Activated naive CD4-positive, alpha-beta T cell treated with anti-CD3 and anti-CD28 coated beads, Interleukin-2, amount 10 ng/mL, durations not matched to agents 7 days and 5 days (primary cell): ENCODE data around the gene SNRK.

Source experiments
- CTCF ChIA-PET: fragments of 350-600 bp; sonication (Branson Sonifier 250); formaldehyde crosslinking; loops from one replicate; lab custom pipeline; 2021; ENCODE audit warnings: antibody characterized with exemption; lab: Charles Lee
- DNase-seq: peaks from one replicate; pipeline ENCODE4 v3.0.0-alpha.2; 2020
- H3K27ac Mint-ChIP-seq: one replicate; pipeline ENCODE4 v1.8.0; 2021; ENCODE audit warnings: mild to moderate bottlenecking, moderate library complexity, mixed read lengths
- H3K27me3 Mint-ChIP-seq: one replicate; pipeline ENCODE4 v1.8.0; 2021; ENCODE audit warnings: mild to moderate bottlenecking, mixed read lengths
- H3K36me3 Mint-ChIP-seq: one replicate; pipeline ENCODE4 v1.8.0; 2021; ENCODE audit warnings: mixed read lengths
- H3K4me1 Mint-ChIP-seq: one replicate; pipeline ENCODE4 v1.8.0; 2021; ENCODE audit warnings: mixed read lengths
- H3K4me3 Mint-ChIP-seq: one replicate; pipeline ENCODE4 v1.8.0; 2021; ENCODE audit warnings: mild to moderate bottlenecking, moderate library complexity, mixed read lengths
- H3K9me3 Mint-ChIP-seq: one replicate; pipeline ENCODE4 v1.8.0; 2021; ENCODE audit warnings: mixed read lengths

The SNRK gene

GRCh38 chr3:43286115-43286840 is at the start of gene SNRK:
TSS of gene SNRK (plus strand) at chr3:43286540. CDS start at chr3:43303204, 16,664 bp downstream.
- Mint-ChIP-seq H3K27me3 (peaks cover 15% of the 10 kb centered on the region), H3K4me3 (peak within 1 kb of the TSS; percentile 96), H3K9me3 (no peaks in the 10 kb centered on the region), H3K27ac (peak within 1 kb of the TSS; percentile 97), H3K4me1 (peaks cover 37% of the 10 kb centered on the region), H3K36me3 (peaks cover 35% of the 10 kb centered on the region)
- CTCF ChIA-PET: interaction anchor here (0.7 to 2.2 kb wide), 2 partner anchors 124 to 216 kb away, joined by 4 to 13 read pairs; no protein-coding TSS in a partner anchor
- peak; percentile 92 for DNase-seq

GRCh38 chr3:43238801-43239200 is 47.5 kb upstream of the SNRK start:
- no peak overlapping the region for H3K4me3 Mint-ChIP-seq
- CTCF ChIA-PET: no interaction called here

GRCh38 chr3:43239755-43240154 is 46.6 kb upstream of the SNRK start:
- H3K9me3 Mint-ChIP-seq: peaks cover 29% of the 10 kb centered on the region
- CTCF ChIA-PET: no interaction called here

More at GRCh38 chr3:43238801-43239200, 47.5 kb upstream of the SNRK start:
- Mint-ChIP-seq H3K9me3 (peaks cover 23% of the 10 kb centered on the region), H3K36me3 (peaks cover 4% of the 10 kb centered on the region), H3K4me1 (peaks cover 15% of the 10 kb centered on the region), H3K27ac (no peak overlapping the region), H3K27me3 (peaks cover 3% of the 10 kb centered on the region)
- DNase-seq: no peak

GRCh38 chr3:43243590-43244587 is 42.5 kb upstream of the SNRK start:
- Mint-ChIP-seq H3K27ac (no peak overlapping the region), H3K9me3 (peaks cover 25% of the 10 kb centered on the region), H3K36me3 (peaks cover 10% of the 10 kb centered on the region), H3K4me1 (peaks cover 52% of the 10 kb centered on the region), H3K4me3 (no peak overlapping the region), H3K27me3 (no peaks in the 10 kb centered on the region)
- peak; percentile 28 for DNase-seq
- CTCF ChIA-PET: no interaction called here

More at GRCh38 chr3:43239755-43240154, 46.6 kb upstream of the SNRK start:
- Mint-ChIP-seq H3K4me1 (peaks cover 25% of the 10 kb centered on the region), H3K27ac (no peak overlapping the region), H3K4me3 (no peak overlapping the region), H3K36me3 (peaks cover 9% of the 10 kb centered on the region), H3K27me3 (peaks cover 3% of the 10 kb centered on the region)
- no peak for DNase-seq

GRCh38 chr3:43244694-43245093 is 41.6 kb upstream of the SNRK start:
- Mint-ChIP-seq H3K4me3 (no peak overlapping the region), H3K9me3 (peaks cover 23% of the 10 kb centered on the region), H3K36me3 (peaks cover 10% of the 10 kb centered on the region), H3K27ac (peak overlapping the region; percentile 57), H3K4me1 (peaks cover 52% of the 10 kb centered on the region), H3K27me3 (no peaks in the 10 kb centered on the region)
- CTCF ChIA-PET: interaction anchor here (0.6 to 1.1 kb wide), 2 partner anchors 26 to 133 kb away, joined by 3 read pairs; no protein-coding TSS in a partner anchor
- DNase-seq: no peak

- CTCF ChIA-PET: no interaction called here
- H3K27me3 Mint-ChIP-seq: peaks cover 4% of the 10 kb centered on the region
- H3K4me1 Mint-ChIP-seq: peaks cover 49% of the 10 kb centered on the region
- H3K4me3 Mint-ChIP-seq: no peak overlapping the region
- H3K27ac Mint-ChIP-seq: peak overlapping the region; percentile 35
- H3K9me3 Mint-ChIP-seq: peaks cover 20% of the 10 kb centered on the region
- peaks cover 10% of the 10 kb centered on the region for H3K36me3 Mint-ChIP-seq
- DNase-seq: peak; percentile 50
Measured at GRCh38 chr3:43246976-43247375, 39.4 kb upstream of the SNRK start.

GRCh38 chr3:43247561-43248184 is 38.7 kb upstream of the SNRK start:
- H3K36me3 Mint-ChIP-seq: peaks cover 10% of the 10 kb centered on the region
- peak overlapping the region; percentile 35 for H3K27ac Mint-ChIP-seq
- H3K4me3 Mint-ChIP-seq: no peak overlapping the region
- H3K27me3 Mint-ChIP-seq: peaks cover 4% of the 10 kb centered on the region
- CTCF ChIA-PET: no interaction called here
- peaks cover 49% of the 10 kb centered on the region for H3K4me1 Mint-ChIP-seq
- DNase-seq: no peak
- H3K9me3 Mint-ChIP-seq: peaks cover 17% of the 10 kb centered on the region

GRCh38 chr3:43248185-43248583 is 38.2 kb upstream of the SNRK start:
- no peak for DNase-seq
- Mint-ChIP-seq H3K4me1 (peaks cover 45% of the 10 kb centered on the region), H3K27me3 (peaks cover 4% of the 10 kb centered on the region), H3K9me3 (peaks cover 12% of the 10 kb centered on the region), H3K27ac (no peak overlapping the region), H3K4me3 (no peak overlapping the region), H3K36me3 (peaks cover 10% of the 10 kb centered on the region)
- CTCF ChIA-PET: no interaction called here

GRCh38 chr3:43248973-43249372 is 37.4 kb upstream of the SNRK start:
- Mint-ChIP-seq H3K27ac (no peak overlapping the region), H3K9me3 (peaks cover 8% of the 10 kb centered on the region), H3K27me3 (peaks cover 4% of the 10 kb centered on the region), H3K4me1 (peaks cover 37% of the 10 kb centered on the region), H3K4me3 (no peak overlapping the region), H3K36me3 (peaks cover 5% of the 10 kb centered on the region)
- CTCF ChIA-PET: no interaction called here
- no peak for DNase-seq

GRCh38 chr3:43249405-43249804 is 36.9 kb upstream of the SNRK start:
- Mint-ChIP-seq H3K4me3 (no peak overlapping the region), H3K27ac (no peak overlapping the region), H3K4me1 (peaks cover 33% of the 10 kb centered on the region), H3K36me3 (peaks cover 1% of the 10 kb centered on the region), H3K9me3 (peaks cover 5% of the 10 kb centered on the region), H3K27me3 (peaks cover 4% of the 10 kb centered on the region)
- CTCF ChIA-PET: no interaction called here
- DNase-seq: no peak

GRCh38 chr3:43253294-43253693 is 33.0 kb upstream of the SNRK start:
- Mint-ChIP-seq H3K27me3 (peaks cover 13% of the 10 kb centered on the region), H3K4me3 (no peak overlapping the region), H3K4me1 (peaks cover 9% of the 10 kb centered on the region), H3K36me3 (no peaks in the 10 kb centered on the region), H3K27ac (no peak overlapping the region), H3K9me3 (peaks cover 3% of the 10 kb centered on the region)
- no peak for DNase-seq
- CTCF ChIA-PET: no interaction called here

GRCh38 chr3:43254125-43254524 is 32.2 kb upstream of the SNRK start:
- CTCF ChIA-PET: no interaction called here

GRCh38 chr3:43255662-43256061 is 30.7 kb upstream of the SNRK start:
- Mint-ChIP-seq H3K36me3 (no peaks in the 10 kb centered on the region), H3K27ac (no peak overlapping the region), H3K9me3 (peaks cover 1% of the 10 kb centered on the region), H3K4me3 (no peak overlapping the region), H3K27me3 (peaks cover 13% of the 10 kb centered on the region), H3K4me1 (peaks cover 9% of the 10 kb centered on the region)
- CTCF ChIA-PET: interaction anchor here (0.7 kb wide), 1 partner anchor 23 kb away, joined by 3 read pairs; no protein-coding TSS in a partner anchor
- DNase-seq: no peak

More at GRCh38 chr3:43254125-43254524, 32.2 kb upstream of the SNRK start:
- H3K27ac Mint-ChIP-seq: no peak overlapping the region
- no peaks in the 10 kb centered on the region for H3K36me3 Mint-ChIP-seq
- no peak overlapping the region for H3K4me3 Mint-ChIP-seq
- DNase-seq: no peak
- peaks cover 9% of the 10 kb centered on the region for H3K4me1 Mint-ChIP-seq
- peaks cover 1% of the 10 kb centered on the region for H3K9me3 Mint-ChIP-seq
- H3K27me3 Mint-ChIP-seq: peaks cover 13% of the 10 kb centered on the region
